GM21360 (cell line): ENCODE data around the gene CS.

Source experiments
- ATAC-seq: cut with Tn5 transposase; IDR thresholded peaks from one replicate; pipeline ENCODE4 v1.9.1; 2021; ENCODE audit warnings: mild to moderate bottlenecking, moderate library complexity; ENCODE audit not compliant: unreplicated experiment

The CS gene

DNA sequence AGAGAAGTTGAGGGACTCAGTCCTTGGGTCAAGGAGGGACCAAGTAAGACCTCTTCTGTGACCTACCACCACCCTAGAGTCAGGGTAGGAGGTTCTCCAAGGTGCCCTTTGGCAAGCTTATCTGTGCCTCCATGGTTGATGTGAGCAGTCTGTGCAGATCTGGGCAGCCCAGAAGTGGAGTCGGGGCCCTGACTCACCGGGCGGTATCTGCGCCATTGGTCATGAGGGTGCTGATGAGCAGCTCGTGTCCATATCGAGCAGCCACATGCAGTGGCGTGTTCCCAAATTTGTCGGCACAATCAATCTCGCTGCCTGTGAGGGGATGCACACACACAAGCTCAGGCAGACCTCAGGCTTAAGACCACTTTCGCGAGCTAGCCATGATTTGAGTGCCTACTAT lies 47.0 kb downstream of the CS start:
- no peak for ATAC-seq

DNA sequence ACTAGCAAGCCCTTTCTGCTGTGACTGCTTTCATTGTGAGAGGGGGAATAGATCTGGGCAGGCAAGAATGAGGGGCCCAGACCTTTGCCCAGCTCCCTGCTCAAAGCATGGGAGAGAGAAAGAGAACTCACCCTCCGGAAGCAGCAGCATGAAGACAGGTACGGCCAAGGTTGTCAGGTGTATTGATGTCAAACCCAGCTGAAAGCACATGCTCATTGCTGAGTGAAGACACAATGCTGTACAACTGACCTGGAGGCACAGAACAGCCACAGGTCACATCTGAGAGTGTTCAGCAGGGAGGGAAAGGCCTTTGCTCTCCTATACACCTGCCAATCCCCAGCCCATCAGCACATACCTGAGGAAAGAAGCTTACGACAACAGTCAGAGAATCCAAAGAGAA lies 47.5 kb downstream of the CS start:
- no peak for ATAC-seq

DNA sequence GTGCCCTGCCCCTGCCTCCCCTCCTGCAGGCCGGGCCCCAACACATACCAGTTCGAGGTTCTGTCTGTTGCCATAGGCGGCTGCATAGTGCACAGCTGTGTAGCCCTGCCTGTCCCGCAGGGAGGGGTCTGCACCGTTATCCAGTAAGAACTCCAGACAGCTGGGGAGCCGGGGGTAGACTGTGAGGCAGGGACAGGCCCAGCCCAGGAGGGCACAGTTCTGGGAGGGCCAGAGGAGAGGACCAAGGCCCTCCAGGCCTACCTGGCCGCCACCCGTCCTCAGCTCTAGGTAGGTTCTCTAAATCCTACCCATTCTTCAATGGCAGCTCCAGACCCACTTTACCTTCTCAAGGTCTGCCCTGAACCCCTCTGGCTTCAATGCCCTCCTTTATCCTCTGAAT lies 51.4 kb downstream of the CS start:
- no peak for ATAC-seq

GRCh38 chr12:56247923-56248322 lies 52.2 kb downstream of the CS start:
- ATAC-seq: no peak

DNA sequence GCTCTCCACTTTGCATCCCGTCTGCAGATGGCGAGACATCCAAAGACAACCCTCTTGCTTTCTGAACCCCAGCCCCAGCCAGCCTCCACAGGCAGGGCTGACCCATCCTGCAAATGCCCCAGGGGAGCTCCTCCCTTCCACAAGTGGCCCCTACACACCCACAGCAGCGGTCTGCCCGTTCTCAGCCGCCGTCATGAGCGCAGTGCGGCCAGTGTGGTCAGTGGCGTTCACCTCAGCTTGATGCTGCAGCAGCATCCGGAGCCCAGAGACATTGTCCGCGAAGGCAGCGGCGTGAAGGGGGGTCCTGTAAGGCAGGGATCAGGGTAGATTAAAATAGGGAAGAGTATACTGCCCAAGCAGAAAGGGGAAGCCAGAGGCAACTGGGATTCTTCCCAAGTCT lies 55.6 kb downstream of the CS start:
- no peak for ATAC-seq

DNA sequence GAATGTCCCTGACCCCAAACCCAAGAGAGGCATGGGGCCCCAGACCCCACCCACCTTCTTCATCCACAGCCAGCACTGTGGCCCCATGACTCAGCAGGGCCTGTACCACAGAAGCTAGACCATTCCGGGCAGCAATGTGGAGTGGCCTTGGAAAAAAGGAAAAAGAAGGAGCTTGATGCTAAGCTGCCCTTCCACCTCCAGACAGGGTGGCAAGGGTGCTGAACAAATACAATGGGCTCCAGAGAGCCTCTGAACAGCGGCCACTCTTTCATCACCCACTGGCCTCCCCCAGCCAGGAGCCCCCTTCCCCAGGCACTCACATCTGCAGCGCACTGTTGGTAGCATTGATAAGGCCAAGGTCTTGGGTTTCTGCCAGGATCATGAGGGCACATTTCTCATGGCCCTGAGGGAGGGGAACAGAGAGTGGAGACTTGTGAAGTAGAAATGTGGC lies 56.4 kb downstream of the CS start:
- no peak for ATAC-seq

- no peak for ATAC-seq
Measured at GRCh38 chr12:56242986-56243385, 57.1 kb downstream of the CS start.

GRCh38 chr12:56241424-56242303 lies 58.5 kb downstream of the CS start:
- ATAC-seq: no peak

- no peak for ATAC-seq
Measured at GRCh38 chr12:56237552-56237951, 62.6 kb downstream of the CS start.

DNA sequence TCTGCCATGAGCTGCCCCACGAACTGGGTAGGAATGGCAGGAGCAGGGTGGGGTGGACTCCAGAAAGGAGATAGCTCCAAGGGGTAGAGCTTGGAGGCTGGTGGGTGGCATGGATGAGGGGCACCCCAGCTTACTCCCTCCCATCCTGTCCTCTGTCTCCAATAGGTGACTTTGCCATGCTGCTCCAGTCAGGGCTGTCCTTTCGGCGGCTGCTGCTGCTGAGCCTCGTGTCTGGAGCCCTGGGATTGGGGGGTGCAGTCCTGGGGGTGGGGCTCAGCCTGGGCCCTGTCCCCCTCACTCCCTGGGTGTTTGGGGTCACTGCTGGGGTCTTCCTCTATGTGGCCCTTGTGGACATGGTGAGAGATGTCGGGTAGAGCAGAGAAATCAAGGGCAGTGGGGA lies 63.1 kb downstream of the CS start:
- ATAC-seq: no peak

DNA sequence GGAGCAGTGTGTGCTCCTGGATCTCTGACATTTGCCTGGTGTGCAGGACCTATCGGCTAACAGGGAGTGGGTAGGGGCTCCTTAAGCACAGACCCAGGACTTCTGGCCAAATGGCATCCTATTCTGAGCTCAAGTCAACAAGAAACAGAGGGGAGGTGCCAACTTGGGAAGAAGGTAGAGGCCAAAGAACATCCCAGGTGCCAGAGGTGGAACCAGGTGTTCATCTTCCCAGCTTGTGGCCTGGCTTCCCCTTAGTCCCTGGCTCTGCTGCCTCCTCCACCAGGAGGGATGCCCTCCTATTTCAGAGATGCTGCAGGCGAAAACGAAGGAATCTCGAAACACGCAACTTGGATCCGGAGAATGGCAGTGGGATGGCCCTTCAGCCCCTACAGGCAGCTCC lies 64.0 kb downstream of the CS start:
- no peak for ATAC-seq

DNA sequence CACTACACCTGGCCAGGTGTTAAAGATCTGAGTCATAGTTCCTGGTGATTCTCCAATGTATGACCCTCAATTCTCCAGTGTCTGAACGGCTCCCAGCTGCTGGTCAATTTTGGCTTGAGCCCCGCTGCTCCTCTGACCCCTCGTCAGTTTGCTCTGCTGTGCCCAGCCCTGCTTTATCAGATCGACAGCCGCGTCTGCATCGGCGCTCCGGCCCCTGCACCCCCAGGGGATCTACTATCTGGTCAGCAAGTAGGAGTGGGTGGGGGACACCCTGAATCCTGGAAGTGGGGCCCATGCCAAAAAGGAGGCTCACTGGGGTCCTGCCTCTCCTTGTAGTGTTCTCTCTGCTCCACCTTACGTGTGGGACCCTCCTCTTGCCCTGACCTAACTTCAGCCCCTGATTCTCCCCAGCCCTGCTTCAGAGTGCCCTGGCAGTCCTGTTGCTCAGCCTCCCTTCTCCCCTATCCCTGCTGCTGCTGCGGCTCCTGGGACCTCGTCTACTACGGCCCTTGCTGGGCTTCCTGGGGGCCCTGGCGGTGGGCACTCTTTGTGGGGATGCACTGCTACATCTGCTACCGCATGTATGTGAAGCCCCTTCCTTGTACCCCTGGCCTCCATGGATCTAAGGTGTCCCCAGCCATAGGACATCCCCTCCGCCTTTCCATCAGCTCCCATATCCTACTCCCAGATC lies 65.2 kb downstream of the CS start:
- ATAC-seq: no peak

DNA sequence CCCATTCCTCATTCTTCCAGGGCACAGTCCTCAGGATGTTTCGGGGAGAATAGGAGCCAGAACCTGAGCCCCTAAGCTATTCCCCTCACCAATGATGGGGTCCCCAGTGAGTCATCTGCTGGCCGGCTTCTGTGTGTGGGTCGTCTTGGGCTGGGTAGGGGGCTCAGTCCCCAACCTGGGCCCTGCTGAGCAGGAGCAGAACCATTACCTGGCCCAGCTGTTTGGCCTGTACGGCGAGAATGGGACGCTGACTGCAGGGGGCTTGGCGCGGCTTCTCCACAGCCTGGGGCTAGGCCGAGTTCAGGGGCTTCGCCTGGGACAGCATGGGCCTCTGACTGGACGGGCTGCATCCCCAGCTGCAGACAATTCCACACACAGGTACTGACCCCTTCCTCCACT lies 68.9 kb downstream of the CS start:
- no peak for ATAC-seq

DNA sequence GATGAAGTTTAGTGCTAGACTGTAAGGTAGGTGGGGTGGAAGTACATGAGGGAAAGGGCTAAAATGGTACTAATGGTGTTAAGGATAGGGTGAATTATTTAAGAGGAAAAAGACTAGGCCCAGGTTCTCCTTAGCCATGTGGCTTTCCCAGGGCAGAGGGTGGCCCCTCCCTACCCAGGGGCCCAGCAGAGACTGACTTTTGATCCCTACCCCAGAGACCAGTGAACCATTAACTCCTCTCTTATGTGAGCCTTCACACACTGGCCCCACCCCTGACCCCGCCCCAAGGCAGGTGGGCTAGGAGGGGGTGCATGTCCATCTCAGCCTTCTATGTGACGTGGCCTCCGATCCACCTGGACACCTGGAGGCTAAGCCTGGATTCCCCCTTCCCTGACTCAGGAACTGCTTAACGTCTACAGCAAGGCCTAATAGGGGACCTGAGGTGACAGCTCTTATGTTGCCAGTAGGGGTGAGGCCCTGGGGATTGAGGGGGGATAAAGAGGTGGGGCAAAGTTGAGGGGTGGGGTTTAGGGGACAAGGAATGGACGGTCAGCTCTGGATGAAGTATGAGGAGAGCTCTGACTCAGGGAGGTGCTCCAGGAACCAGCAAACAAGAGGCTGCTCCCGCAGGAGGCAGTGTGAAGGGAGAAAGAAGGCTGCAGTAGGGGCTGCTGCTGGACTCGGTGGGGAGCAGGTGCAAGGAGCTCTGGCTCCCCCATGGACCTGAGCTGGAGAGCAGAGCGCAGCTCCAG lies 69.5 kb downstream of the CS start:
- ATAC-seq: no peak

DNA sequence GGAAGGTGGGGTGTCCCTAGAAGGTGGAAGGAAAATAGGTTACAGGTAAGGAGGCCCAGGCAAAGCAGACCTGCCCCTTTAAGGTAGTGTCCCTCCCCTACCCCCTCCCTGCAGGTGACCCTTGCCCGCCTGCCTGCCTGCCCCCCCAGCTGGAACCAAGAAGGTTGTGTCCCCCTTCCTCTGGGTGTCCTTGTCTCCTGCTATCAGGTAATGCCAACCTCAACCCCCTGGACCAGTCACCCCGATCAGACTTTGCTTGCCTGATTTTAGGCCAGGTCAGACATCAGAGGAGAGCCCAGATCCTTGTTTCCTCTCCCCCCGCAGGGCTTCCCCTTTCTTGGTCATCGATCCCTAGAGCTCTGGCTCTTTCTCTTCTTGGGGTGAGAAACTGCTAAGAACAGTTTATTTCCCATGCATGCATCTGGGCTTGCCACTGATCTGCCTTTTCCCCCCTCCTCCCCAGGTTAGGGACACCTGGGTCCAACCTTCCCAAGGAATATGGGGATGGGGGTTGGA lies 70.2 kb downstream of the CS start, which contains the start of gene SLC39A5:
TSS of gene SLC39A5 (plus strand) at position 136 of the 516 bp plus-strand sequence. CDS start 1,224 bp downstream, outside the sequence.
- ATAC-seq: no peak

DNA sequence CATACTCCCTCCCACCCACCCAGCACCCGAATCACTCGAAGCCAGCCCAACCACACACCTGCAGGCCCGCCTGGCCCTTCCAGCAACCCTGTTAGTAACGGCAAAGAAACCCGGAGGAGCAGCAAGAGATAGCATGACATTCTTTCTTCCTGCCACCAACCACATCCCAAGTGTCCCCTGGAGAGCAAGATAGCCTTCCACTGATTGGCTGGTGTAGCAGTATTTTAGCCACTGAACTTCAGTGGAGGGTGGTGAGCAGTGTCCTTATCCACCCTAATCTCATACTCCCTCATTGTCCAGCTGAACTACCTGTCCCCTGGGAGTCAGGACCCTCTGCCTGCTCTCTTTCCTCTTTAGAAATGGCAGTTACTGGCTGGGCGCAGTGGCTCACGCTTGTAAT lies 71.0 kb downstream of the CS start:
- ATAC-seq: no peak

DNA sequence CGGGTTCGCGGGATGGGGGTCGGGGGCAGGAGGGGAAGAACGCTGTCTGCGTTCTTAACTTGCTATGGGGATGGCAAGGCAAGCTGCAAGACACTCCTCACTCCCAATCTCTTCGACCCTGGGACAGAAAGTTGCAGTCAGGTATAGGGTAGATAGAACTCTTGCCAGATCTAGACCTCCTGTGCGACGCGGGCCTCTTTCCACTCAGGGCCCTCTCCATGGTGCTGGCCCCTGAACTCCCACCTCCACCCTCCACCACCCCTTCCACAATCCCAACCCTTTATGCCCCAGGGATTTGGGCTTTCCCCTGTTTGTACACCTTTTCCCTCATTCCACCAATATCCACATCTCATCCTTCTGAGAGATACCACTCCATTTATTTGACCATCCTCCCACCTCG lies 75.2 kb downstream of the CS start:
- ATAC-seq: no peak

GRCh38 chr12:56224102-56224701 lies 75.9 kb downstream of the CS start, which contains the start of gene NABP2:
Gene NABP2, plus strand, starts transcription at chr12:56224342. Its CDS starts 515 bp downstream, at chr12:56224857.
- ATAC-seq: peak; percentile 65

DNA sequence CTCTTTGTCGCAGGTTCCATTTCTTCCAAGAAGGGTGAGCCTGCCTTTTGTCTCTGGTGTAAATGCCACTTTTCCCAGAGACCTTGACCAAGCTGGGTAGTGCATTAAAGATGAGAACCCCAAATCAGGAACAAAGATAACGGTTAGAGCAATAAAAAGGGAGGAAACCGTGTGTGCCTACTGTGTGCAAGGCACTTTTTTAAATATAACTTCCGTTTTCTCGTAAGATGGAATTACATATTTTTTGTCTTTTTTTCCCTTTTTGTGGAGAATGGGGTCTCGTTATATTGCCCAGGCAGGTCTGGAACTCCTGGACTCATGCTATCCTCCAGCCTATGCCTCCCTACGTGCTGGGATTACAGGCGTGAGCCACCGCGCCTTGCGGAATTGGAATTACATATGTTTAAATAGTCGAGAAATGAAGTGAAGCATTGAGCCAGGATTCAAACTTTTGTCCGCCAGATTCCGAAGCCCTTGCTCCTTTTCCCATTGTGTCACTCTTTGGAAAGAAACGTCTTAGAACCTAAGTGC lies 76.5 kb downstream of the CS start:
- no peak for ATAC-seq

GRCh38 chr12:56222531-56222895 lies 77.6 kb downstream of the CS start:
- no peak for ATAC-seq
